HepG2 (cell line): ENCODE measurements around the gene THAP9. TPM values are rescaled to one million over a fixed set of nuclear protein-coding genes. Genes with fewer than 3 reads are reported as not detected.
A peak's percentile ranks its signal among the peaks of the same experiment; 100 is the strongest.

Experiments
- EEA1 ChIP-seq: sonication (generic); formaldehyde crosslinking; IDR thresholded peaks from 2 replicates; pipeline ENCODE4 v1.5.1; 2020; ENCODE audit warnings: mild to moderate bottlenecking, missing genetic modification reagents, borderline replicate concordance
- HMG20A ChIP-seq: IDR thresholded peaks from 2 replicates; pipeline ENCODE4 v1.6.1; 2016; ENCODE audit warnings: borderline replicate concordance
- HOXA3 ChIP-seq: sonication (generic); formaldehyde crosslinking; IDR thresholded peaks from 2 replicates; pipeline ENCODE4 v1.5.0; 2020; ENCODE audit warnings: missing genetic modification reagents
- KDM4B ChIP-seq: sonication (generic); formaldehyde crosslinking; IDR thresholded peaks from 2 replicates; pipeline ENCODE4 v1.4.0; 2020; ENCODE audit warnings: missing genetic modification reagents
- MXI1 ChIP-seq: IDR thresholded peaks from 3 replicates; pipeline ENCODE4 v1.6.1; 2012; ENCODE audit warnings: low read depth, low read length, inconsistent platforms, borderline replicate concordance
- NR2F1 ChIP-seq, 2 experiments: fragments of 450-650 bp in 1 of 2; formaldehyde crosslinking in 1 of 2; IDR thresholded peaks; 2 replicates each; pipeline versions ENCODE4 v1.5.0 to v1.6.1; 2016 to 2020; ENCODE audit warnings: mild to moderate bottlenecking in 1 of 2, missing compliant biosample characterization in 1 of 2, missing genetic modification reagents in 1 of 2, moderate library complexity in 1 of 2
- PHF8 ChIP-seq: sonication (generic); formaldehyde crosslinking; IDR thresholded peaks from 2 replicates; pipeline ENCODE4 v1.5.0; 2020; ENCODE audit warnings: missing genetic modification reagents
- PPARG ChIP-seq: conservative IDR thresholded peaks from 2 replicates; pipeline ENCODE4 v1.6.1; 2016; ENCODE audit warnings: missing biosample characterization, missing genetic modification reagents
- SIX1 ChIP-seq: sonication (generic); formaldehyde crosslinking; IDR thresholded peaks from 2 replicates; pipeline ENCODE4 v1.4.0; 2020; ENCODE audit warnings: missing genetic modification reagents, borderline replicate concordance
- TEF ChIP-seq: sonication (generic); formaldehyde crosslinking; IDR thresholded peaks from 2 replicates; pipeline ENCODE4 v1.5.0; 2020; ENCODE audit warnings: missing genetic modification reagents
- TOE1 ChIP-seq: sonication (generic); formaldehyde crosslinking; IDR thresholded peaks from 2 replicates; pipeline ENCODE4 v1.4.0; 2020; ENCODE audit warnings: mild to moderate bottlenecking, missing genetic modification reagents
- YY1 ChIP-seq: IDR thresholded peaks from 2 replicates; pipeline ENCODE4 v1.6.1; 2011; ENCODE audit warnings: low read length, low read depth, moderate library complexity, mild to moderate bottlenecking; ENCODE audit not compliant: insufficient read depth, insufficient replicate concordance
- ZFP36 ChIP-seq: fragments of 150-350 bp; IDR thresholded peaks from 2 replicates; pipeline ENCODE4 v1.6.1; 2018; ENCODE audit warnings: borderline replicate concordance, low read length, low read depth; ENCODE audit not compliant: partially characterized antibody
- ZNF331 ChIP-seq: sonication (generic); formaldehyde crosslinking; IDR thresholded peaks from 2 replicates; pipeline ENCODE4 v1.4.0; 2020; ENCODE audit warnings: missing genetic modification reagents
- ZNF354B ChIP-seq: sonication (generic); formaldehyde crosslinking; IDR thresholded peaks from 2 replicates; pipeline ENCODE4 v1.8.0; 2022; ENCODE audit warnings: mild to moderate bottlenecking, missing genetic modification reagents
- ZNF672 ChIP-seq: sonication (generic); formaldehyde crosslinking; IDR thresholded peaks from 2 replicates; pipeline ENCODE4 v1.8.1; 2022; ENCODE audit warnings: missing genetic modification reagents
- ZNF737 ChIP-seq: sonication (generic); formaldehyde crosslinking; IDR thresholded peaks from 2 replicates; pipeline ENCODE4 v1.5.0; 2020; ENCODE audit warnings: missing genetic modification reagents, mild to moderate bottlenecking, borderline replicate concordance
- ZZZ3 ChIP-seq: sonication (generic); formaldehyde crosslinking; IDR thresholded peaks from 2 replicates; pipeline ENCODE4 v1.4.0; 2020; ENCODE audit warnings: missing genetic modification reagents, mild to moderate bottlenecking, borderline replicate concordance
- polyA plus RNA-seq, 8 experiments: library from polyadenylated mRNA; depleted of rRNA in 3 of 8; stranded (reverse) in 7 of 8; unstranded in 1 of 8; fragments of >200 nt; fragmentation: Illumina TruSeq in 4 of 8; extraction: Trizol in 4 of 8; gene quantifications; 2 replicates each; pipeline versions ENCODE4 v1.2.1 to v1.2.3, GENCODE V29; 2011 to 2016; ENCODE audit warnings: low read depth in 4 of 8, missing spikeins in 1 of 8, mixed read lengths in 1 of 8; ENCODE audit not compliant: insufficient read depth in 1 of 8
- total RNA-seq, 5 experiments: library from RNA; depleted of rRNA; stranded (reverse); fragments of >200 nt; fragmentation: Illumina TruSeq; extraction: Trizol; gene quantifications; 2 replicates each; pipeline ENCODE4 v1.2.3, GENCODE V29; 2016; ENCODE audit warnings: low read depth in 1 of 5
- TF ChIP-seq, protein P1 (sequence below), 2 experiments: IDR thresholded peaks; 2 replicates each; pipeline ENCODE4 v1.6.1; 2011 to 2012; ENCODE audit warnings: low read length in 2 of 2, borderline replicate concordance in 1 of 2, low read depth in 1 of 2, mild to moderate bottlenecking in 1 of 2, moderate library complexity in 1 of 2
- TF ChIP-seq, protein P2 (sequence below): sonication (generic); formaldehyde crosslinking; IDR thresholded peaks from 2 replicates; pipeline ENCODE4 v1.4.0; 2020; ENCODE audit warnings: mild to moderate bottlenecking, missing genetic modification reagents
- TF ChIP-seq, protein P3 (sequence below): sonication (generic); formaldehyde crosslinking; IDR thresholded peaks from 2 replicates; pipeline ENCODE4 v1.9.0; 2021; ENCODE audit warnings: missing genetic modification reagents, borderline replicate concordance
- TF ChIP-seq, protein P4 (sequence below): sonication (generic); formaldehyde crosslinking; IDR thresholded peaks from 2 replicates; pipeline ENCODE4 v1.4.0; 2020; ENCODE audit warnings: mild to moderate bottlenecking, missing genetic modification reagents

The THAP9 gene
- total and polyA plus RNA-seq, 2 of the 13 experiments (the other 11 are each of a cell fraction or from before 2014, with no cell fraction given): 6.0 to 7.2 TPM

GRCh38 chr4:82890901-82891706 is 9.4 kb upstream of the THAP9 start, which contains the start of gene SEC31A (continued):
- TF ChIP-seq, protein P1, sequence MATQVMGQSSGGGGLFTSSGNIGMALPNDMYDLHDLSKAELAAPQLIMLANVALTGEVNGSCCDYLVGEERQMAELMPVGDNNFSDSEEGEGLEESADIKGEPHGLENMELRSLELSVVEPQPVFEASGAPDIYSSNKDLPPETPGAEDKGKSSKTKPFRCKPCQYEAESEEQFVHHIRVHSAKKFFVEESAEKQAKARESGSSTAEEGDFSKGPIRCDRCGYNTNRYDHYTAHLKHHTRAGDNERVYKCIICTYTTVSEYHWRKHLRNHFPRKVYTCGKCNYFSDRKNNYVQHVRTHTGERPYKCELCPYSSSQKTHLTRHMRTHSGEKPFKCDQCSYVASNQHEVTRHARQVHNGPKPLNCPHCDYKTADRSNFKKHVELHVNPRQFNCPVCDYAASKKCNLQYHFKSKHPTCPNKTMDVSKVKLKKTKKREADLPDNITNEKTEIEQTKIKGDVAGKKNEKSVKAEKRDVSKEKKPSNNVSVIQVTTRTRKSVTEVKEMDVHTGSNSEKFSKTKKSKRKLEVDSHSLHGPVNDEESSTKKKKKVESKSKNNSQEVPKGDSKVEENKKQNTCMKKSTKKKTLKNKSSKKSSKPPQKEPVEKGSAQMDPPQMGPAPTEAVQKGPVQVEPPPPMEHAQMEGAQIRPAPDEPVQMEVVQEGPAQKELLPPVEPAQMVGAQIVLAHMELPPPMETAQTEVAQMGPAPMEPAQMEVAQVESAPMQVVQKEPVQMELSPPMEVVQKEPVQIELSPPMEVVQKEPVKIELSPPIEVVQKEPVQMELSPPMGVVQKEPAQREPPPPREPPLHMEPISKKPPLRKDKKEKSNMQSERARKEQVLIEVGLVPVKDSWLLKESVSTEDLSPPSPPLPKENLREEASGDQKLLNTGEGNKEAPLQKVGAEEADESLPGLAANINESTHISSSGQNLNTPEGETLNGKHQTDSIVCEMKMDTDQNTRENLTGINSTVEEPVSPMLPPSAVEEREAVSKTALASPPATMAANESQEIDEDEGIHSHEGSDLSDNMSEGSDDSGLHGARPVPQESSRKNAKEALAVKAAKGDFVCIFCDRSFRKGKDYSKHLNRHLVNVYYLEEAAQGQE (IDR thresholded peaks at IDR 0.05; ENCODE audit: borderline replicate concordance in 1 of 2, low read depth in 1 of 2, low read length in 2 of 2): peak in 1 of 2 experiments; percentile 32; a peak in 1 of 4 replicates
- TF ChIP-seq KDM4B (CRISPR knock-in tag): peak; percentile 74
- TF ChIP-seq PPARG (CRISPR knock-in tag): peak; percentile 11; the same call in 1 of the 2 replicates
- 0 out of 2 replicates have a peak, but pooled peaks have one; percentile 89 for TF ChIP-seq ZNF737 (CRISPR knock-in tag)
- no peak for TF ChIP-seq SIX1 (CRISPR knock-in tag)
- 0 out of 4 replicates have a peak, but pooled peaks of 1 of the 2 experiments have one; percentile 38 for TF ChIP-seq NR2F1 (CRISPR knock-in tag; IDR thresholded peaks at IDR 0.05)
- no peak for TF ChIP-seq HMG20A (CRISPR knock-in tag)
- peak; percentile 93 for TF ChIP-seq ZNF354B (CRISPR knock-in tag)
- TF ChIP-seq, protein P2, sequence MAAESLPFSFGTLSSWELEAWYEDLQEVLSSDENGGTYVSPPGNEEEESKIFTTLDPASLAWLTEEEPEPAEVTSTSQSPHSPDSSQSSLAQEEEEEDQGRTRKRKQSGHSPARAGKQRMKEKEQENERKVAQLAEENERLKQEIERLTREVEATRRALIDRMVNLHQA (CRISPR knock-in tag): no peak
- TF ChIP-seq YY1: peak; percentile 89
- TF ChIP-seq TOE1 (CRISPR knock-in tag): no peak; the same call in 1 of the 2 replicates
- TF ChIP-seq EEA1 (CRISPR knock-in tag): 0 out of 2 replicates have a peak, but pooled peaks have one; percentile 74
- TF ChIP-seq ZFP36: no peak
- TF ChIP-seq, protein P3, sequence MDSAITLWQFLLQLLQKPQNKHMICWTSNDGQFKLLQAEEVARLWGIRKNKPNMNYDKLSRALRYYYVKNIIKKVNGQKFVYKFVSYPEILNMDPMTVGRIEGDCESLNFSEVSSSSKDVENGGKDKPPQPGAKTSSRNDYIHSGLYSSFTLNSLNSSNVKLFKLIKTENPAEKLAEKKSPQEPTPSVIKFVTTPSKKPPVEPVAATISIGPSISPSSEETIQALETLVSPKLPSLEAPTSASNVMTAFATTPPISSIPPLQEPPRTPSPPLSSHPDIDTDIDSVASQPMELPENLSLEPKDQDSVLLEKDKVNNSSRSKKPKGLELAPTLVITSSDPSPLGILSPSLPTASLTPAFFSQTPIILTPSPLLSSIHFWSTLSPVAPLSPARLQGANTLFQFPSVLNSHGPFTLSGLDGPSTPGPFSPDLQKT (CRISPR knock-in tag): no peak
- peak; percentile 97 for TF ChIP-seq HOXA3 (CRISPR knock-in tag)
- peak; percentile 97 for TF ChIP-seq MXI1
- peak; percentile 98 for TF ChIP-seq PHF8 (CRISPR knock-in tag)
- TF ChIP-seq ZNF331 (CRISPR knock-in tag): peak; percentile 75; the same call in 1 of the 2 replicates
- peak; percentile 76; the same call in 1 of the 2 replicates for TF ChIP-seq ZZZ3 (CRISPR knock-in tag)
- TF ChIP-seq ZNF672 (CRISPR knock-in tag): no peak
- TF ChIP-seq TEF: 0 out of 2 replicates have a peak, but pooled peaks have one; percentile 51
- TF ChIP-seq, protein P4, sequence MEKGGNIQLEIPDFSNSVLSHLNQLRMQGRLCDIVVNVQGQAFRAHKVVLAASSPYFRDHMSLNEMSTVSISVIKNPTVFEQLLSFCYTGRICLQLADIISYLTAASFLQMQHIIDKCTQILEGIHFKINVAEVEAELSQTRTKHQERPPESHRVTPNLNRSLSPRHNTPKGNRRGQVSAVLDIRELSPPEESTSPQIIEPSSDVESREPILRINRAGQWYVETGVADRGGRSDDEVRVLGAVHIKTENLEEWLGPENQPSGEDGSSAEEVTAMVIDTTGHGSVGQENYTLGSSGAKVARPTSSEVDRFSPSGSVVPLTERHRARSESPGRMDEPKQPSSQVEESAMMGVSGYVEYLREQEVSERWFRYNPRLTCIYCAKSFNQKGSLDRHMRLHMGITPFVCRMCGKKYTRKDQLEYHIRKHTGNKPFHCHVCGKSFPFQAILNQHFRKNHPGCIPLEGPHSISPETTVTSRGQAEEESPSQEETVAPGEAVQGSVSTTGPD (CRISPR knock-in tag): no peak
